SK-N-SH treated with all-trans-retinoic acid at 6 μM for 48 hours (cell line): Measurements from ENCODE around the gene VAT1L.

Experiments
- ATAC-seq: fragments of 200-7000 bp; cut with Tn5 transposase; 3 replicates; pipeline ENCODE4 v1.9.1; 2020; ENCODE audit warnings: mild to moderate bottlenecking, moderate library complexity
- ARNTL ChIP-seq: fragments of 450-650 bp; formaldehyde crosslinking; IDR thresholded peaks from 2 replicates; pipeline ENCODE4 v1.5.0; 2020; ENCODE audit warnings: low read depth, mild to moderate bottlenecking, moderate library complexity, borderline replicate concordance
- BACH2 ChIP-seq: fragments of 250-450 bp; sonication (Bioruptor Pico); IDR thresholded peaks from 2 replicates; pipeline ENCODE4 v1.9.0; 2021; ENCODE audit warnings: mild to moderate bottlenecking, borderline replicate concordance
- CREB5 ChIP-seq: fragments of 250-450 bp; sonication (Bioruptor Pico); IDR thresholded peaks from 2 replicates; pipeline ENCODE4 v1.5.1; 2020; ENCODE audit warnings: low read depth, mild to moderate bottlenecking, moderate library complexity
- CSDC2 ChIP-seq: fragments of 250-450 bp; sonication (Bioruptor Pico); IDR thresholded peaks from 2 replicates; pipeline ENCODE4 v1.5.0; 2020; ENCODE audit warnings: mild to moderate bottlenecking, moderate library complexity
- ESRRG ChIP-seq: fragments of 250-450 bp; sonication (Bioruptor Pico); IDR thresholded peaks from 2 replicates; pipeline ENCODE4 v1.6.1; 2021; ENCODE audit warnings: mild to moderate bottlenecking
- GLIS3 ChIP-seq: fragments of 250-450 bp; sonication (Bioruptor Pico); IDR thresholded peaks from 2 replicates; pipeline ENCODE4 v1.5.0; 2020; ENCODE audit warnings: mild to moderate bottlenecking, moderate library complexity
- ISL1 ChIP-seq: fragments of 250-450 bp; sonication (Bioruptor Pico); IDR thresholded peaks from 2 replicates; pipeline ENCODE4 v2.1.2; 2022; ENCODE audit warnings: mild to moderate bottlenecking, moderate library complexity
- OSR1 ChIP-seq: fragments of 250-450 bp; sonication (Bioruptor Pico); IDR thresholded peaks from 2 replicates; pipeline ENCODE4 v1.8.0; 2022; ENCODE audit warnings: moderate library complexity, mild to moderate bottlenecking, inconsistent platforms
- PATZ1 ChIP-seq: fragments of 250-450 bp; sonication (Bioruptor Pico); IDR thresholded peaks from 2 replicates; pipeline ENCODE4 v1.8.0; 2020; ENCODE audit warnings: mild to moderate bottlenecking, moderate library complexity, borderline replicate concordance
- POU6F1 ChIP-seq: fragments of 250-450 bp; sonication (Bioruptor Pico); IDR thresholded peaks from 2 replicates; pipeline ENCODE4 v1.8.0; 2021; ENCODE audit warnings: low read depth, mild to moderate bottlenecking, moderate library complexity, borderline replicate concordance
- PPARA ChIP-seq: fragments of 250-450 bp; sonication (Bioruptor Pico); IDR thresholded peaks from 2 replicates; pipeline ENCODE4 v1.5.0; 2020; ENCODE audit warnings: mild to moderate bottlenecking, borderline replicate concordance
- RARB ChIP-seq: fragments of 250-450 bp; sonication (Bioruptor Pico); IDR thresholded peaks from 2 replicates; pipeline ENCODE4 v1.8.0; 2021; ENCODE audit warnings: mild to moderate bottlenecking, moderate library complexity
- SNAI2 ChIP-seq: fragments of 250-450 bp; sonication (Bioruptor Pico); IDR thresholded peaks from 2 replicates; pipeline ENCODE4 v1.5.0; 2020; ENCODE audit warnings: mild to moderate bottlenecking, moderate library complexity
- TCF4 ChIP-seq: fragments of 250-450 bp; sonication (Bioruptor Pico); IDR thresholded peaks from 2 replicates; pipeline ENCODE4 v1.8.0; 2021; ENCODE audit warnings: mild to moderate bottlenecking, moderate library complexity, borderline replicate concordance
- TOX ChIP-seq: fragments of 250-450 bp; sonication (Bioruptor Pico); IDR thresholded peaks from 2 replicates; pipeline ENCODE4 v1.8.0; 2021; ENCODE audit warnings: mild to moderate bottlenecking, moderate library complexity, borderline replicate concordance
- ZC3H10 ChIP-seq: fragments of 250-450 bp; sonication (Bioruptor Pico); IDR thresholded peaks from 2 replicates; pipeline ENCODE4 v1.5.1; 2021; ENCODE audit warnings: mild to moderate bottlenecking, moderate library complexity
- ZFP3 ChIP-seq: fragments of 250-450 bp; sonication (Bioruptor Pico); IDR thresholded peaks from 2 replicates; pipeline ENCODE4 v1.5.0; 2020; ENCODE audit warnings: mild to moderate bottlenecking, moderate library complexity
- ZFP30 ChIP-seq: fragments of 450-650 bp; formaldehyde crosslinking; IDR thresholded peaks from 2 replicates; pipeline ENCODE4 v1.5.0; 2022; ENCODE audit warnings: mild to moderate bottlenecking, moderate library complexity
- ZNF565 ChIP-seq: fragments of 450-650 bp; formaldehyde crosslinking; conservative IDR thresholded peaks from 2 replicates; pipeline ENCODE4 v1.5.0; 2020; ENCODE audit warnings: low read depth, mild to moderate bottlenecking, moderate library complexity
- ZNF70 ChIP-seq: fragments of 450-650 bp; formaldehyde crosslinking; IDR thresholded peaks from 2 replicates; pipeline ENCODE4 v1.5.0; 2020; ENCODE audit warnings: mild to moderate bottlenecking, moderate library complexity
- ZNF8 ChIP-seq: fragments of 450-650 bp; formaldehyde crosslinking; IDR thresholded peaks from 2 replicates; pipeline ENCODE4 v1.5.0; 2020; ENCODE audit warnings: mild to moderate bottlenecking, moderate library complexity
- TF ChIP-seq, protein P1 (sequence below): fragments of 250-450 bp; sonication (Bioruptor Pico); IDR thresholded peaks from 2 replicates; pipeline ENCODE4 v1.5.1; 2021; ENCODE audit warnings: mild to moderate bottlenecking, moderate library complexity

The VAT1L gene

DNA sequence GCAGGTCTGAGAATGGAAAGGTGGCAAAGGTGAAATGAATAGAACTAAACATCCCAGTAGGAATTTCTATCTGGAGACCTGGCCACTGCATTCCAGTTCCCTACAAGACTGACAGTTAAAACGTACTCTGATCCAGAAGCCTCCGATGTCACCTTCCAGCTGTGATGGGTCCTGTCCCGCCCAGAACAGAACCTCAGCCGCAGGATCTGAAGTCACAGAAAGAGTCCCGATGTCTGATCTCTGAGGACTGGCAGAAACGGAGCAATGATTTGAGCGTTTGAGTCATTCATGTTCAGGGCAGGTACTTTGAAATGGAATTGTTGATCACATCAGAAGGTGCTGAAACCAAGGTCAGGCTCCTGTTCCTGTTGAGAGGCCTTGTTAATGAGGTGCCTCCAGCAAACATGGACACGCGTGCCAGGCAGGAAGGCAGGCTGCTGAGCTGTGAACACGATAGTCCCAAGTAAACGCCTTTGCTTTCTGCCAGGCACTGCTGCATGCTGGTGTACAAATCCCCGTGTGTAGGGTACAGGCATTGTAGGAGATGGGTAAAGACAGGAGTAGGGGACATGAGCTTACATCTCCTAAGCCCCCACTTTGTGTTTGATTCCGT lies 61.4 kb downstream of the VAT1L start:
- no peak for TF ChIP-seq OSR1
- no peak for ATAC-seq

DNA sequence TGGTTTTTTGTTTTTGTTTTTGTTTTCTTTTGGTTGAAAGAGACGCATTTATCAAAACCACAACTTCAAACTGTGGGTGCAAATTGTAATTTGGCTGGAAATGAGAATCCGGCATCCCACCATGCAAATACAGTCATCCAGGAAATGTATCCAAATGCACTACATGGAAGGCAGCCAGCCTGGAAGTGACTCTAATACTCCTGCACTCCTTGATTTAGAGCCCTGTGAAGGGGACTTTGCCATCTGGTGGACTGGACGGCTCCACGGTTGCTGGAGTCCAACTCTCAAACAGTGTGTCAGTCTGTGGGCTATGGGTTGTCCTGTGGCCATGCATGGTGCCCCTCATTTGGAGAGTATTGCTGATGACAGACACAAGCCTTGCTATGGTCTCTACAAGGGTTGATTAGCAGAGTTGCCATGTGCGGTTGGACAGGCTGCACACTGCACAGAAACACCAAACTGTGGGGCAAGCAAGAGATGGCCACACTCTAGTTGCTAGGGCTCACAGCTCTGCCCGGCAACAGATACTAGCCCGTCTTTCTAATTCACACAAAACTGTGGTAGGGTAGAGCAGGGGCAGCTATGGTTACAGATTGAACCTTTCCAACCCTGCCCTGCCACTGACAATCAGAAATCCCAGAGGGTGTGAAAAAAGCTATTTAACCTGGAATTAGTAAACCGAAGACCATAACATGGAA lies 62.4 kb downstream of the VAT1L start:
- peak; percentile 90 for ATAC-seq
- TF ChIP-seq ISL1 = peak; percentile 70
- no peak for TF ChIP-seq ZC3H10 (CRISPR knock-in tag)
- no peak for TF ChIP-seq GLIS3 (CRISPR knock-in tag)

GRCh38 chr16:77853161-77853560 lies 64.8 kb downstream of the VAT1L start:
- ATAC-seq = no peak
- TF ChIP-seq TCF4 (no peak), SNAI2 (CRISPR knock-in tag) (no peak), BACH2 (no peak), ESRRG (CRISPR knock-in tag) (no peak), CSDC2 (CRISPR knock-in tag) (no peak), ZNF565 (no peak), ZC3H10 (CRISPR knock-in tag) (no peak), ZFP3 (no peak), ZNF70 (CRISPR knock-in tag) (no peak), ZNF8 (CRISPR knock-in tag) (no peak), PATZ1 (CRISPR knock-in tag) (no peak)
- TF ChIP-seq, protein P1, sequence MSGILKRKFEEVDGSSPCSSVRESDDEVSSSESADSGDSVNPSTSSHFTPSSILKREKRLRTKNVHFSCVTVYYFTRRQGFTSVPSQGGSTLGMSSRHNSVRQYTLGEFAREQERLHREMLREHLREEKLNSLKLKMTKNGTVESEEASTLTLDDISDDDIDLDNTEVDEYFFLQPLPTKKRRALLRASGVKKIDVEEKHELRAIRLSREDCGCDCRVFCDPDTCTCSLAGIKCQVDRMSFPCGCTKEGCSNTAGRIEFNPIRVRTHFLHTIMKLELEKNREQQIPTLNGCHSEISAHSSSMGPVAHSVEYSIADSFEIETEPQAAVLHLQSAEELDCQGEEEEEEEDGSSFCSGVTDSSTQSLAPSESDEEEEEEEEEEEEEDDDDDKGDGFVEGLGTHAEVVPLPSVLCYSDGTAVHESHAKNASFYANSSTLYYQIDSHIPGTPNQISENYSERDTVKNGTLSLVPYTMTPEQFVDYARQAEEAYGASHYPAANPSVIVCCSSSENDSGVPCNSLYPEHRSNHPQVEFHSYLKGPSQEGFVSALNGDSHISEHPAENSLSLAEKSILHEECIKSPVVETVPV = no peak
- TF ChIP-seq, all 23 proteins: peak for 0

GRCh38 chr16:77856438-77857160 lies 68.2 kb downstream of the VAT1L start:
- ATAC-seq = no peak
- TF ChIP-seq ZFP30 (CRISPR knock-in tag) = no peak
- TF ChIP-seq RARB (CRISPR knock-in tag) = no peak
- no peak for TF ChIP-seq PPARA
- TF ChIP-seq OSR1 = no peak
- no peak for TF ChIP-seq TOX (CRISPR knock-in tag)
- no peak for TF ChIP-seq ZNF70 (CRISPR knock-in tag)
- no peak for TF ChIP-seq PATZ1 (CRISPR knock-in tag)
- no peak for TF ChIP-seq GLIS3 (CRISPR knock-in tag)

GRCh38 chr16:77858060-77858459 lies 69.7 kb downstream of the VAT1L start:
- no peak for ATAC-seq

More at GRCh38 chr16:77858060-77858459, 69.7 kb downstream of the VAT1L start:
- TF ChIP-seq ZNF565 (no peak), ARNTL (no peak), POU6F1 (CRISPR knock-in tag) (no peak), BACH2 (no peak), TCF4 (no peak), GLIS3 (CRISPR knock-in tag) (no peak), TOX (CRISPR knock-in tag) (no peak), CSDC2 (CRISPR knock-in tag) (no peak), CREB5 (CRISPR knock-in tag) (no peak), ZNF70 (CRISPR knock-in tag) (no peak), PPARA (no peak), ZFP3 (no peak), SNAI2 (CRISPR knock-in tag) (no peak), RARB (CRISPR knock-in tag) (no peak), ESRRG (CRISPR knock-in tag) (no peak)
- TF ChIP-seq, protein P1 = no peak
